Heart left ventricle (tissue), 16 donors: ENCODE measurements around the gene KLHL42. TPM values are rescaled to one million over a fixed set of nuclear protein-coding genes. Genes with fewer than 3 reads are reported as not detected.
A peak's percentile ranks its signal among the peaks of the same experiment; 100 is the strongest.

Source experiments
- ATAC-seq, 4 donors: fragments of 200-7000 bp; cut with Tn5 transposase; one replicate each; pipeline ENCODE4 v1.9.1; 2020 to 2022; ENCODE audit warnings: moderate library complexity in 4 of 4, mild to moderate bottlenecking in 3 of 4, moderate number of reproducible peaks in 1 of 4
- DNase-seq, 5 donors: peaks; one replicate each; pipeline ENCODE4 v3.0.0-alpha.2; 2020
- H3K27ac ChIP-seq, 12 donors: fragments of 200-600 bp; sonication (generic) in 4 of 12; one replicate each; pipeline versions ENCODE4 v1.5.0 to v1.8.0; 2016 to 2022; ENCODE audit warnings: mild to moderate bottlenecking in 2 of 12
- H3K27me3 ChIP-seq, 9 donors: fragments of 200-600 bp; sonication (generic) in 2 of 9; one replicate each; pipeline versions ENCODE4 v1.5.1 to v1.8.0; 2016 to 2022; ENCODE audit warnings: mild to moderate bottlenecking in 3 of 9
- H3K36me3 ChIP-seq, 9 donors: fragments of 200-600 bp; sonication (generic) in 2 of 9; one replicate each; pipeline versions ENCODE4 v1.5.0 to v1.8.0; 2018 to 2022; ENCODE audit warnings: mild to moderate bottlenecking in 2 of 9
- H3K4me1 ChIP-seq, 12 donors: fragments of 200-600 bp; sonication (generic) in 4 of 12; one replicate each; pipeline versions ENCODE4 v1.5.0 to v1.8.0; 2016 to 2022; ENCODE audit warnings: mild to moderate bottlenecking in 3 of 12
- H3K4me3 ChIP-seq, 12 donors: fragments of 200-600 bp; sonication (generic) in 4 of 12; one replicate each; pipeline versions ENCODE4 v1.5.0 to v1.8.0; 2017 to 2022; ENCODE audit warnings: mild to moderate bottlenecking in 9 of 12, moderate library complexity in 4 of 12
- H3K9me3 ChIP-seq, 12 donors: fragments of 200-600 bp; sonication (generic) in 4 of 12; one replicate each; pipeline versions ENCODE4 v1.5.0 to v1.8.0; 2016 to 2022; ENCODE audit warnings: mild to moderate bottlenecking in 1 of 12
- POLR2A ChIP-seq, 2 donors: fragments of 450-650 bp; IDR thresholded peaks; one replicate each; pipeline ENCODE4 v1.6.1; 2017; ENCODE audit warnings: antibody characterized with exemption in 2 of 2, mild to moderate bottlenecking in 2 of 2, moderate library complexity in 2 of 2
- WGBS, 4 donors: extraction: QIAGEN DNeasy Blood & Tissue Kit in 2 of 4; methylation state at CpG; one replicate each; pipeline versions ENCODE4 v1.1.5 to v1.1.7; 2013 to 2018; 5-methylcytosine and 5-hydroxymethylcytosine counted together
- intact Hi-C, 10 donors: fragments of 100-400 bp; cut with DNase I; formaldehyde crosslinking; loops; one replicate each; pipeline versions ENCODE4 v1.11.1 to v1.14.2; 2022
- polyA plus RNA-seq, 2 donors: library from polyadenylated mRNA; stranded (reverse); fragments of 200-250 nt; gene quantifications; one replicate each; pipeline ENCODE4 v1.2.3, GENCODE V29; 2013
- total RNA-seq, 9 donors: library from RNA; depleted of rRNA in 2 of 9; stranded (reverse); fragments of >200 nt in 2 of 9; fragmentation: NEBNext Ultra II Directional in 3 of 9; extraction: Animal tissue kit (Norgen Biotek cat#: 25700) in 3 of 9; gene quantifications; one replicate each; pipeline versions ENCODE4 v1.1.0 to v1.2.4, GENCODE V29; 2016 to 2023
- TF ChIP-seq, protein P1 (sequence below), 12 donors: fragments of 200-600 bp; sonication (generic) in 4 of 12; IDR thresholded peaks; one replicate each; pipeline versions ENCODE4 v1.5.0 to v1.8.0; 2018 to 2022; ENCODE audit warnings: antibody characterized with exemption in 12 of 12, mild to moderate bottlenecking in 5 of 12
- donor health status: ischemic (EF 13 %, LVEDD 7.1; RV severe dilation, severe dysfunction).
- donor health status: healthy with polysubstance abuse.
- donor health status: DM: no; HTN: yes; CAD: no.
- donor health status: DM: no; HTN: no; CAD: no.
- donor health status: ischemic (EF 25% LVEDD 6.9; RV normal size, moderate dysfunction).
- donor health status: ischemic (EF 25% LVEDD 5.7; RV mildly dilated, moderate dysfunction).
- donor health status: healthy.
- donor health status: DM: yes; HTN: yes; CAD: no.
- donor health status: ischemic (EF 35%, LVEDD 5.7; RV mildly dilated, moderate dysfunction).
- donor health status: nonischemic (EF 11% LVEDD 7.7; RV severe dilation, severe dysfunction).
- donor health status: DM: yes; HTN: yes; CAD: no.
- donor health status: PGD.
- donor health status: ischemic (EF 29% LVEDD 5.4; RV normal size, mild dysfunction).
- donor health status: nonischemic (EF 23%, LVEDD 6.1; RV moderate dilation, normal function).

The KLHL42 gene
- total and polyA plus RNA-seq, 11 donors = 3.2 to 11.4 (median 5.9) TPM

DNA sequence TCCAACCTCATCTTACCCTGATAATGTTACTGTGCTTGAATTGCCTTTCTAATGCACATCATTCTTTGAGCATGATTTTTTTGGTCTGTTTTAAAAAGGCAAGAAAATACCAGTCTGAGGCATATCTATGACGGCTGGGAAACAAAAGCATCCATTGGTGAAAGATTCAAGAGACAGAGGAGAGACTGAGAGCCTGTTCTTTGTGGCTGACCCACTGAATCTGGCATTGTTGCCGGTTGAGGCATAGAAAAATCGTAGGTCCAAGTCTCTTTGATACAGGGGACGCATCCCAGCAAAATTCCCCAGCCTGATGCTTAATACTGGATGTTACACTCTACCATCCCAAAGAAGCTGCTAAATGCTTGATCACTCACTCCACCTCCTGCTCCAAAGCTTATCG, 2.9 kb upstream of the KLHL42 start:
- Histone ChIP-seq H3K27ac (no peak overlapping the region), H3K27me3 (no peaks in the 10 kb centered on the region), H3K4me3 (no peak overlapping the region), H3K4me1 (peaks cover 0 to 22% (median 16%) of the 10 kb centered on the region in 12 donors), H3K36me3 (peaks cover 0 to 6% (median 0%) of the 10 kb centered on the region in 9 donors), H3K9me3 (no peaks in the 10 kb centered on the region)
- ATAC-seq = no peak
- intact Hi-C loops = no loop called here
- no peak for DNase-seq
- TF ChIP-seq POLR2A (IDR thresholded peaks at IDR 0.05) = no peak
- TF ChIP-seq, protein P1, sequence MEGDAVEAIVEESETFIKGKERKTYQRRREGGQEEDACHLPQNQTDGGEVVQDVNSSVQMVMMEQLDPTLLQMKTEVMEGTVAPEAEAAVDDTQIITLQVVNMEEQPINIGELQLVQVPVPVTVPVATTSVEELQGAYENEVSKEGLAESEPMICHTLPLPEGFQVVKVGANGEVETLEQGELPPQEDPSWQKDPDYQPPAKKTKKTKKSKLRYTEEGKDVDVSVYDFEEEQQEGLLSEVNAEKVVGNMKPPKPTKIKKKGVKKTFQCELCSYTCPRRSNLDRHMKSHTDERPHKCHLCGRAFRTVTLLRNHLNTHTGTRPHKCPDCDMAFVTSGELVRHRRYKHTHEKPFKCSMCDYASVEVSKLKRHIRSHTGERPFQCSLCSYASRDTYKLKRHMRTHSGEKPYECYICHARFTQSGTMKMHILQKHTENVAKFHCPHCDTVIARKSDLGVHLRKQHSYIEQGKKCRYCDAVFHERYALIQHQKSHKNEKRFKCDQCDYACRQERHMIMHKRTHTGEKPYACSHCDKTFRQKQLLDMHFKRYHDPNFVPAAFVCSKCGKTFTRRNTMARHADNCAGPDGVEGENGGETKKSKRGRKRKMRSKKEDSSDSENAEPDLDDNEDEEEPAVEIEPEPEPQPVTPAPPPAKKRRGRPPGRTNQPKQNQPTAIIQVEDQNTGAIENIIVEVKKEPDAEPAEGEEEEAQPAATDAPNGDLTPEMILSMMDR (IDR thresholded peaks at IDR 0.05) = no peak
- WGBS, 4 donors = 73 to 78% (median 75%) methylated on average over 5 of the region's 5 CpGs

GRCh38 chr12:27778206-27778605, 1.8 kb upstream of the KLHL42 start:
- no peak for ATAC-seq
- Histone ChIP-seq H3K27me3 (no peaks in the 10 kb centered on the region), H3K9me3 (no peaks in the 10 kb centered on the region), H3K36me3 (peaks cover 0 to 10% (median 0%) of the 10 kb centered on the region in 9 donors), H3K4me3 (no peak overlapping the region), H3K27ac (no peak overlapping the region), H3K4me1 (peaks cover 0 to 33% (median 21%) of the 10 kb centered on the region in 12 donors)
- 59 to 63% (median 61%) methylated on average over 1 of the region's 1 CpG for WGBS, 4 donors
- DNase-seq = no peak
- intact Hi-C loops = no loop called here
- no peak for TF ChIP-seq POLR2A (IDR thresholded peaks at IDR 0.05)
- TF ChIP-seq, protein P1 (IDR thresholded peaks at IDR 0.05) = no peak

DNA sequence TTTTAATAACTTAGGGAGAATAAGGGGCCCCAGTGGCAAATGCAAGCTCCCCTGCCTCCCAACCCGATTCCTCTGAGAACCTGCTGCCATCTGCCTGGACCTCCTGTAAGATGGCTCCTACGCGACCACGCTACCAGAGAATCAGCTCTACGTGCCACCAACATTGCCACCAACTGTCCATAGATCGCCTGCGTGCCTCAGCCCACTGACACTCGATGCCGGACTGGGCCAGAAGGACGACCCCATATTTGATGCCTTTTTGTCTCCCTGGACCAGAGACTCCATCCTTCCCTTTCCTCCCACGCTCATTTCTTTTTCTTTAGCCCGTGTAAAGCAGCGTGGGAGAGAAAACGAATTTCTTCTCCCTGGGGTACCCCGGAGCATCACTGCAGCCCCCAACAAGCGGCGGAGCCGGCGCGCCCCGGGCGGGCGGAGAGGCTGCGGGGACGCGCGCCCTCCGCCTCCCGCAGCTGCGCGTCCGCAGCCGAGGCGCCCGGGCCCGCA, 565 bp upstream of the KLHL42 start:
- TF ChIP-seq, protein P1 (IDR thresholded peaks at IDR 0.05) = no peak
- TF ChIP-seq POLR2A (IDR thresholded peaks at IDR 0.05) = no peak
- no peaks in the 10 kb centered on the region for H3K27me3 ChIP-seq
- peak overlapping the region; percentile 72 to 94 (median 84) for H3K4me3 ChIP-seq
- intact Hi-C loops = no loop called here
- H3K27ac ChIP-seq = peak overlapping the region; percentile 75 to 93 (median 88)
- no peak for ATAC-seq
- WGBS, 4 donors = 2 to 8% (median 4%) methylated on average over 23 to 36 of the region's 36 CpGs
- no peaks in the 10 kb centered on the region for H3K9me3 ChIP-seq
- DNase-seq = peak in 2 of 5 donors; percentile 16 to 20
- H3K36me3 ChIP-seq = peaks cover 0 to 10% (median 0%) of the 10 kb centered on the region in 9 donors
- H3K4me1 ChIP-seq = peaks cover 0 to 35% (median 21%) of the 10 kb centered on the region in 12 donors

GRCh38 chr12:27780612-27781408, 777 bp downstream of the KLHL42 start:
- TF ChIP-seq POLR2A (IDR thresholded peaks at IDR 0.05) = no peak
- TF ChIP-seq, protein P1 (IDR thresholded peaks at IDR 0.05) = no peak
- peak overlapping the region; percentile 75 to 93 (median 88) for H3K27ac ChIP-seq
- H3K4me3 ChIP-seq = peak overlapping the region; percentile 72 to 94 (median 84)
- H3K27me3 ChIP-seq = no peaks in the 10 kb centered on the region
- no peaks in the 10 kb centered on the region for H3K9me3 ChIP-seq
- ATAC-seq = peak; percentile 1 to 14 (median 9)
- peak in 4 of 5 donors; percentile 14 to 32 (median 26) for DNase-seq
- peaks cover 0 to 10% (median 0%) of the 10 kb centered on the region in 9 donors for H3K36me3 ChIP-seq
- 7 to 16% (median 9%) methylated on average over 10 to 27 of the region's 27 CpGs for WGBS, 4 donors
- H3K4me1 ChIP-seq = peaks cover 0 to 41% (median 21%) of the 10 kb centered on the region in 12 donors
- intact Hi-C loops = loop anchor here in 2 of 10 donors (5.0 to 10.0 kb wide), 2 partner anchors 56 to 69 kb away; partner anchors contain the start of gene MRPS35 (in 1 of the 2)
